NCI-H2107 treated with DMSO at 0.1 percent for 48 hours (cell line): ENCODE data around the gene CLEC16A.

Source experiments
- DNase-seq: peaks from one replicate; lab custom pipeline; 2025; ENCODE audit not compliant: unreplicated experiment; lab: John Stamatoyannopoulos, UW

Gene CLEC16A

GRCh38 chr16:11147754-11148444 is 203.5 kb downstream of the CLEC16A start:
- no peak for DNase-seq

- no peak for DNase-seq
Measured at GRCh38 chr16:11149011-11149616, 204.8 kb downstream of the CLEC16A start.

GRCh38 chr16:11150190-11150589 is 205.8 kb downstream of the CLEC16A start:
- no peak for DNase-seq

- no peak for DNase-seq
Measured at GRCh38 chr16:11151156-11151884, 207.0 kb downstream of the CLEC16A start.

GRCh38 chr16:11151885-11152629 is 207.7 kb downstream of the CLEC16A start:
- DNase-seq = no peak

GRCh38 chr16:11152677-11153331 is 208.4 kb downstream of the CLEC16A start:
- no peak for DNase-seq

GRCh38 chr16:11155284-11155806 is 211.0 kb downstream of the CLEC16A start:
- no peak for DNase-seq

GRCh38 chr16:11156401-11156800 is 212.0 kb downstream of the CLEC16A start:
- no peak for DNase-seq

GRCh38 chr16:11157143-11157542 is 212.8 kb downstream of the CLEC16A start:
- no peak for DNase-seq

GRCh38 chr16:11158018-11158417 is 213.7 kb downstream of the CLEC16A start:
- no peak for DNase-seq

GRCh38 chr16:11159282-11159681 is 214.9 kb downstream of the CLEC16A start:
- no peak for DNase-seq

GRCh38 chr16:11160676-11161115 is 216.3 kb downstream of the CLEC16A start:
- DNase-seq = no peak

GRCh38 chr16:11161439-11161838 is 217.1 kb downstream of the CLEC16A start:
- DNase-seq = no peak

GRCh38 chr16:11161974-11162373 is 217.6 kb downstream of the CLEC16A start:
- DNase-seq = no peak

GRCh38 chr16:11162586-11163268 is 218.4 kb downstream of the CLEC16A start:
- DNase-seq = no peak

- no peak for DNase-seq
Measured at GRCh38 chr16:11163761-11164261, 219.4 kb downstream of the CLEC16A start.

GRCh38 chr16:11164482-11165270 is 220.3 kb downstream of the CLEC16A start:
- DNase-seq = no peak

GRCh38 chr16:11165349-11165748 is 221.0 kb downstream of the CLEC16A start:
- no peak for DNase-seq
